Bronchial epithelial cell (primary cell): ENCODE results near the gene ADAMTS2. TPM values are rescaled to one million over a fixed set of nuclear protein-coding genes. Genes with fewer than 3 reads are reported as not detected.
A peak's percentile ranks its signal among the peaks of the same experiment; 100 is the strongest.

Experiments used
- DNase-seq: peaks from one replicate; pipeline ENCODE4 v3.0.0-alpha.2; 2010; ENCODE audit warnings: low read depth
- FAIRE-seq: peaks from 2 replicates; lab custom pipeline; 2011; peaks lifted over from hg19 to GRCh38; lab: Jason Lieb, UNC
- H3K27me3 ChIP-seq: 2 replicates; pipeline ENCODE4 v1.5.1; 2011; ENCODE audit warnings: low read length; ENCODE audit not compliant: control insufficient read depth, insufficient read depth
- H3K36me3 ChIP-seq: 2 replicates; pipeline ENCODE4 v1.5.1; 2011; ENCODE audit warnings: low read length; ENCODE audit not compliant: control insufficient read depth, insufficient read depth
- H3K4me3 ChIP-seq: 2 replicates; pipeline ENCODE4 v1.5.1; 2011; ENCODE audit warnings: mild to moderate bottlenecking, low read depth, low read length, control low read depth
- CTCF ChIP-seq: IDR thresholded peaks from 2 replicates; pipeline ENCODE4 v1.5.1; 2011; ENCODE audit warnings: mild to moderate bottlenecking, moderate library complexity, low read length, control low read depth, inconsistent platforms; ENCODE audit not compliant: insufficient read depth, severe bottlenecking
- total RNA-seq: library from RNA; depleted of rRNA; stranded (reverse); fragments of >200 nt; gene quantifications from 2 replicates; pipeline ENCODE4 v1.2.1, GENCODE V29; 2014

Gene ADAMTS2
- total RNA-seq, 1 donor from 2014 or later = 0.26 TPM

GRCh38 chr5:179169836-179170235 lies 175.4 kb downstream of the ADAMTS2 start:
- no peaks in the 10 kb centered on the region for H3K36me3 ChIP-seq
- FAIRE-seq (no peak), DNase-seq (no peak)
- H3K27me3 ChIP-seq = no peaks in the 10 kb centered on the region
- no peak for TF ChIP-seq CTCF
- no peak overlapping the region for H3K4me3 ChIP-seq

DNA sequence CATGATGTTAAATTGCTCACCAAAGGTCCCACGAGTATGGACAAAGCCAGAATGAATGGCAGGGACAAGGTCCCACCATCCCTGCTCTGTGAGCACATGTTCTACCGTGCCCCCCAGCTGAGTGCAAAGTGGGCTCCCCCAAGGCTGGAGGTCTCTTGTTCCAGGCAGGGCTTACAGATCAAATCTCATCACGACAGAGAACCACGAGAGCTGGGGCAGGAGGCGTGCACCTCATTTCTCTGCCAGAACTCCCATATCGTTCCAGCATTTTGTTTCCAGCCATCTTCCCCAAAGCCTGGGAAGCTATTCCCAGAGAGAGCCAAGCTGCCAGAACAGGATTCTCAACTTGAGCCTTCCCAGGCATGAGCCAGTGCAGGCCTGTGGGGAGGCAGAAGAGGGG lies 176.6 kb downstream of the ADAMTS2 start:
- Histone ChIP-seq H3K27me3 (no peaks in the 10 kb centered on the region), H3K4me3 (no peak overlapping the region), H3K36me3 (no peaks in the 10 kb centered on the region)
- DNase-seq (no peak), FAIRE-seq (no peak)
- no peak for TF ChIP-seq CTCF

- TF ChIP-seq CTCF = no peak
- no peak for FAIRE-seq
- no peak overlapping the region for H3K4me3 ChIP-seq
- DNase-seq = no peak
- H3K27me3 ChIP-seq = no peaks in the 10 kb centered on the region
- H3K36me3 ChIP-seq = no peaks in the 10 kb centered on the region
Measured at GRCh38 chr5:179167871-179168451, 177.3 kb downstream of the ADAMTS2 start.

- FAIRE-seq (no peak), DNase-seq (no peak)
- TF ChIP-seq CTCF = peak; percentile 40
- Histone ChIP-seq H3K36me3 (no peaks in the 10 kb centered on the region), H3K4me3 (no peak overlapping the region), H3K27me3 (no peaks in the 10 kb centered on the region)
Measured at GRCh38 chr5:179166886-179167841, 178.1 kb downstream of the ADAMTS2 start.

DNA sequence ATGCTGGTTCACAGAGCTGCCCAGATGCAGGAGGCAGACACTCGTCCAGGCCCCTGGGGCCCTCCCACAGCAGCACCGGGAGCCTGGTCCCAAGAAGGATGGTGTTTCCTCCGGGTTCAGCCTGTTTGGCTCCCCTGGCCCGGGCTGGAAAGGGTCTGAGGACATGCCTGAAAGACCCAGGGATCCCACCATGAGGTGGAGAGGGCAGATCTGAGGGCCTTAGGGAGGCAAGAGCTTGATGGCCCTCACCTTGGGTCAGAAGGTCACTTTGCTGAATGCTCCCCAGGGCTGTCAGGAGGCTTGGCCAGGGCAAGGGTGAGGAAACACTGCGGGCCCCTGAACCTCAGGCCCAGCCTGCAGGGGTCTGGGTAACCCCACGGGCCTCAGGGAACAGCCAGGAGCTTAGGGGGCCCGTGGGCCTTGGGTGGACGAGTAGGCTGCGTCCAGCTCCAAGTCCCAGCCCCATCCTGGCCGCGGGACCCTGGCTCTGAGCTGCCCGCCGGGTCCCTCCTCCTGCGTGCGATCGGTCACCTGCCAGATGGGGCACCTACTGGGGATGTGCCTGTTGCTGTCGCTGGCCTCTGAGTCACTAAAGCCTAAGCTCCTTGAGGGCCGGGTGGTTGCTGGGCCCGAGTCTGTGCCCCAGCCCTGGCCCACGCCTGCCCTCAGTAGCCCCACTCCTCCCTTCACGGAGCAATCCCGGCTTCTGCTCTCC lies 178.9 kb downstream of the ADAMTS2 start:
- H3K27me3 ChIP-seq = no peaks in the 10 kb centered on the region
- no peak for FAIRE-seq
- no peak for DNase-seq
- H3K4me3 ChIP-seq = no peak overlapping the region
- H3K36me3 ChIP-seq = no peaks in the 10 kb centered on the region
- TF ChIP-seq CTCF = no peak
